ENCODE data around the gene RPP21.

The RPP21 gene

DNA sequence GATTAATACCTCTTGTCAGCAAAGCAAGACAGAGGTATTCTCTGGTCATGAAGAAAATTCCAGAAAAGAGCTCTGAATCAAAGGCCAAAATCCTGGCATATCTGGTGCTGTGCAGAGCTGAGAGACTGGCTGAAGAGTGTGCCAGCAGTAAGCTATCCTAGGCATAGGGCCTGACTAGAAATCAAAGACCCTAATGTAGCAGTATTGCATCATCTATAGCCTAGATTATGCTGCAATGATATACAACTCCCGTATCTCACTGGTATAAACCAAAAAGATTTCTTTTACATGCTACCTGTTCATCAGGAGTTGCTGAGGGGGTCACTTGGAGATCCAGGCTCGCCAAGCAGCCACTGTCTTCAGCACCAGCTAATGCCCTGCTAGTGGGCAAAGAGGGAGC is 49.1 kb upstream of the RPP21 start:
- Histone ChIP-seq H3K27ac (ENCODE audit: extremely low read depth, low read depth, low read length) (no peak overlapping the region), H3K9me3 (ENCODE audit: control insufficient read depth, insufficient read depth, low read depth, low read length) (no peaks in the 10 kb centered on the region), H3K4me3 (ENCODE audit: low read depth, low read length) (no peak overlapping the region), H3K4me1 (ENCODE audit: control insufficient read depth, insufficient read depth, low read length) (no peaks in the 10 kb centered on the region), H3K36me3 (ENCODE audit: control insufficient read depth in 2 of 2, insufficient read depth in 1 of 2, low read length in 2 of 2) (peaks cover 14 to 50% of the 10 kb centered on the region in 2 experiments)
- ChIA-PET POLR2A (interaction anchor here (0.7 kb wide), 1 partner anchor 15 kb away, joined by 3 read pairs; no protein-coding TSS in a partner anchor), CTCF (interaction anchor here (0.6 to 0.7 kb wide), 3 partner anchors 249 to 375 kb away, joined by 3 to 5 read pairs (median 3); no protein-coding TSS in a partner anchor)
- TF ChIP-seq ZNF24 (tag by site-specific recombination; IDR thresholded peaks at IDR 0.05): no peak
- TF ChIP-seq GLIS1 (tag by site-specific recombination; IDR thresholded peaks at IDR 0.05): no peak
- TF ChIP-seq ZNF571 (tag by site-specific recombination; IDR thresholded peaks at IDR 0.05): no peak
- TF ChIP-seq REPIN1 (tag by site-specific recombination; IDR thresholded peaks at IDR 0.05; ENCODE audit: low read depth): no peak
- TF ChIP-seq ZNF626 (tag by site-specific recombination; IDR thresholded peaks at IDR 0.05): no peak
- TF ChIP-seq, protein P1, sequence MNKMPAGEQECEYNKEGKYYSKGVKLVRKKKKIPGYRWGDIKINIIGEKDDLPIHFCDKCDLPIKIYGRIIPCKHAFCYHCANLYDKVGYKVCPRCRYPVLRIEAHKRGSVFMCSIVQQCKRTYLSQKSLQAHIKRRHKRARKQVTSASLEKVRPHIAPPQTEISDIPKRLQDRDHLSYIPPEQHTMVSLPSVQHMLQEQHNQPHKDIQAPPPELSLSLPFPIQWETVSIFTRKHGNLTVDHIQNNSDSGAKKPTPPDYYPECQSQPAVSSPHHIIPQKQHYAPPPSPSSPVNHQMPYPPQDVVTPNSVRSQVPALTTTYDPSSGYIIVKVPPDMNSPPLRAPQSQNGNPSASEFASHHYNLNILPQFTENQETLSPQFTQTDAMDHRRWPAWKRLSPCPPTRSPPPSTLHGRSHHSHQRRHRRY (tag by site-specific recombination; IDR thresholded peaks at IDR 0.05): no peak
- TF ChIP-seq GLI2 (tag by site-specific recombination; IDR thresholded peaks at IDR 0.05; ENCODE audit: borderline replicate concordance, low read depth): no peak
- no peak for TF ChIP-seq ZNF121 (tag by site-specific recombination; IDR thresholded peaks at IDR 0.05)
- TF ChIP-seq ZSCAN30 (tag by site-specific recombination; IDR thresholded peaks at IDR 0.05): no peak
- TF ChIP-seq ZNF560 (tag by site-specific recombination; IDR thresholded peaks at IDR 0.05; ENCODE audit: borderline replicate concordance): no peak
- no peak for TF ChIP-seq ZNF202 (tag by site-specific recombination; IDR thresholded peaks at IDR 0.05; ENCODE audit: borderline replicate concordance)
- no peak for TF ChIP-seq ZFHX2 (tag by site-specific recombination; conservative IDR thresholded peaks at IDR 0.05)
- TF ChIP-seq ZNF549 (tag by site-specific recombination; IDR thresholded peaks at IDR 0.05): no peak
- no peak for TF ChIP-seq ZNF518A (tag by site-specific recombination; conservative IDR thresholded peaks at IDR 0.05; ENCODE audit: low read depth)
- TF ChIP-seq ZNF221 (tag by site-specific recombination; IDR thresholded peaks at IDR 0.05; ENCODE audit: borderline replicate concordance): no peak
- no peak for TF ChIP-seq ZNF292 (tag by site-specific recombination; IDR thresholded peaks at IDR 0.05; ENCODE audit: borderline replicate concordance, low read depth)
- TF ChIP-seq EGR2 (tag by site-specific recombination; IDR thresholded peaks at IDR 0.05; ENCODE audit: low read depth): no peak
- TF ChIP-seq ZNF600 (tag by site-specific recombination; IDR thresholded peaks at IDR 0.05): no peak

GRCh38 chr6:30304002-30304401 is 41.0 kb upstream of the RPP21 start:
- H3K4me3 ChIP-seq (ENCODE audit: low read depth, low read length): no peak overlapping the region
- no peak overlapping the region for H3K27ac ChIP-seq (ENCODE audit: extremely low read depth, low read depth, low read length)
- CTCF ChIA-PET: interaction anchor here (0.7 kb wide), 1 partner anchor 11 kb away, joined by 3 read pairs; no protein-coding TSS in a partner anchor
- H3K4me1 ChIP-seq (ENCODE audit: control insufficient read depth, insufficient read depth, low read length): no peaks in the 10 kb centered on the region
- POLR2A ChIA-PET: no interaction called here
- H3K9me3 ChIP-seq (ENCODE audit: control insufficient read depth, insufficient read depth, low read depth, low read length): no peaks in the 10 kb centered on the region; the same call in 1 of the 2 replicates
- TF ChIP-seq ZNF514 (tag by site-specific recombination; IDR thresholded peaks at IDR 0.05): no peak
- TF ChIP-seq, protein P2, sequence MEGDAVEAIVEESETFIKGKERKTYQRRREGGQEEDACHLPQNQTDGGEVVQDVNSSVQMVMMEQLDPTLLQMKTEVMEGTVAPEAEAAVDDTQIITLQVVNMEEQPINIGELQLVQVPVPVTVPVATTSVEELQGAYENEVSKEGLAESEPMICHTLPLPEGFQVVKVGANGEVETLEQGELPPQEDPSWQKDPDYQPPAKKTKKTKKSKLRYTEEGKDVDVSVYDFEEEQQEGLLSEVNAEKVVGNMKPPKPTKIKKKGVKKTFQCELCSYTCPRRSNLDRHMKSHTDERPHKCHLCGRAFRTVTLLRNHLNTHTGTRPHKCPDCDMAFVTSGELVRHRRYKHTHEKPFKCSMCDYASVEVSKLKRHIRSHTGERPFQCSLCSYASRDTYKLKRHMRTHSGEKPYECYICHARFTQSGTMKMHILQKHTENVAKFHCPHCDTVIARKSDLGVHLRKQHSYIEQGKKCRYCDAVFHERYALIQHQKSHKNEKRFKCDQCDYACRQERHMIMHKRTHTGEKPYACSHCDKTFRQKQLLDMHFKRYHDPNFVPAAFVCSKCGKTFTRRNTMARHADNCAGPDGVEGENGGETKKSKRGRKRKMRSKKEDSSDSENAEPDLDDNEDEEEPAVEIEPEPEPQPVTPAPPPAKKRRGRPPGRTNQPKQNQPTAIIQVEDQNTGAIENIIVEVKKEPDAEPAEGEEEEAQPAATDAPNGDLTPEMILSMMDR (tag by site-specific recombination; IDR thresholded peaks at IDR 0.05): no peak
- TF ChIP-seq ZNF354C (tag by site-specific recombination; IDR thresholded peaks at IDR 0.05; ENCODE audit: borderline replicate concordance, low read depth): no peak
- no peak for TF ChIP-seq ZNF19 (tag by site-specific recombination; IDR thresholded peaks at IDR 0.05; ENCODE audit: low read depth)
- no peak for TF ChIP-seq ZNF324 (tag by site-specific recombination; IDR thresholded peaks at IDR 0.05)
- no peak for TF ChIP-seq ZNF112 (tag by site-specific recombination; IDR thresholded peaks at IDR 0.05)
- no peak for TF ChIP-seq ZSCAN23 (tag by site-specific recombination; IDR thresholded peaks at IDR 0.05)
- no peak for TF ChIP-seq ZBTB20 (tag by site-specific recombination; IDR thresholded peaks at IDR 0.05)
- TF ChIP-seq ZNF621 (tag by site-specific recombination; IDR thresholded peaks at IDR 0.05): no peak
- TF ChIP-seq YY1 (tag by site-specific recombination; IDR thresholded peaks at IDR 0.05): no peak
- TF ChIP-seq HOXA7 (CRISPR knock-in tag; IDR thresholded peaks at IDR 0.05; ENCODE audit: borderline replicate concordance): no peak
- TF ChIP-seq ZFP37 (tag by site-specific recombination; IDR thresholded peaks at IDR 0.05): no peak
- TF ChIP-seq ZNF302 (tag by site-specific recombination; IDR thresholded peaks at IDR 0.05; ENCODE audit: low read depth): no peak
- H3K36me3 ChIP-seq (ENCODE audit: control insufficient read depth in 2 of 2, insufficient read depth in 1 of 2, low read length in 2 of 2): peaks cover 0 to 15% of the 10 kb centered on the region in 2 experiments; a peak in 2 of 3 replicates
